Measurements from ENCODE around the gene TMEM273.

TMEM273 gene

GRCh38 chr10:49227406-49227805 lies 39.2 kb upstream of the TMEM273 start:
- no peak for TF ChIP-seq CTCF (IDR thresholded peaks at IDR 0.05; ENCODE audit: insufficient read depth, missing control alignments)
- no peak for FAIRE-seq
- no peak for DNase-seq (ENCODE audit: insufficient read length, low spot score)

- no peak for FAIRE-seq
- no peak for TF ChIP-seq CTCF (IDR thresholded peaks at IDR 0.05; ENCODE audit: insufficient read depth, missing control alignments)
- no peak for DNase-seq (ENCODE audit: insufficient read length, low spot score)
Measured at GRCh38 chr10:49226594-49226993, 38.4 kb upstream of the TMEM273 start.

GRCh38 chr10:49225218-49225876 lies 37.2 kb upstream of the TMEM273 start:
- no peak for DNase-seq (ENCODE audit: insufficient read length, low spot score)
- TF ChIP-seq CTCF (IDR thresholded peaks at IDR 0.05; ENCODE audit: insufficient read depth, missing control alignments): no peak
- no peak for FAIRE-seq

GRCh38 chr10:49223205-49223604 lies 35.0 kb upstream of the TMEM273 start:
- no peak for FAIRE-seq
- DNase-seq (ENCODE audit: insufficient read length, low spot score): no peak
- no peak for TF ChIP-seq CTCF (IDR thresholded peaks at IDR 0.05; ENCODE audit: insufficient read depth, missing control alignments)

- no peak for FAIRE-seq
- no peak for TF ChIP-seq CTCF (IDR thresholded peaks at IDR 0.05; ENCODE audit: insufficient read depth, missing control alignments)
Measured at GRCh38 chr10:49222170-49222569, 34.0 kb upstream of the TMEM273 start.

GRCh38 chr10:49220679-49221078 lies 32.5 kb upstream of the TMEM273 start:
- no peak for TF ChIP-seq CTCF (IDR thresholded peaks at IDR 0.05; ENCODE audit: insufficient read depth, missing control alignments)
- FAIRE-seq: no peak

More at GRCh38 chr10:49222170-49222569, 34.0 kb upstream of the TMEM273 start:
- DNase-seq (ENCODE audit: insufficient read length, low spot score): no peak

GRCh38 chr10:49220031-49220430 lies 31.8 kb upstream of the TMEM273 start:
- no peak for TF ChIP-seq CTCF (IDR thresholded peaks at IDR 0.05; ENCODE audit: insufficient read depth, missing control alignments)
- FAIRE-seq: no peak
- no peak for DNase-seq (ENCODE audit: insufficient read length, low spot score)

More at GRCh38 chr10:49220679-49221078, 32.5 kb upstream of the TMEM273 start:
- no peak for DNase-seq (ENCODE audit: insufficient read length, low spot score)
